Mesendoderm (in vitro differentiated cells): ENCODE measurements around the gene GPATCH3.

Experiments
- DNase-seq: peaks from one replicate; pipeline ENCODE4 v3.0.0; 2013
- H2AK5ac ChIP-seq: 2 replicates; pipeline ENCODE4 v1.6.1; 2013; ENCODE audit warnings: low read length, inconsistent platforms
- H2BK120ac ChIP-seq: 2 replicates; pipeline ENCODE4 v1.6.1; 2013; ENCODE audit warnings: low read depth, mild to moderate bottlenecking, low read length, moderate library complexity, mixed read lengths
- H2BK15ac ChIP-seq: replicated peaks from 2 replicates; pipeline ENCODE4 v1.6.1; 2013; ENCODE audit warnings: low read depth, mild to moderate bottlenecking, moderate library complexity
- H2BK5ac ChIP-seq: 2 replicates; pipeline ENCODE4 v1.6.1; 2013; ENCODE audit warnings: low read length, inconsistent platforms
- H3K18ac ChIP-seq: 2 replicates; pipeline ENCODE4 v1.6.1; 2013; ENCODE audit warnings: mild to moderate bottlenecking, low read length, mixed read lengths
- H3K23ac ChIP-seq: one replicate; pipeline ENCODE4 v1.6.1; 2013; ENCODE audit warnings: low read length
- H3K27ac ChIP-seq: 2 replicates; pipeline ENCODE4 v1.5.1; 2013; ENCODE audit warnings: low read depth, mild to moderate bottlenecking, inconsistent platforms, low read length, moderate library complexity
- H3K27me3 ChIP-seq: 2 replicates; pipeline ENCODE4 v1.6.1; 2013; ENCODE audit warnings: low read length, control low read depth, mild to moderate bottlenecking, inconsistent platforms; ENCODE audit not compliant: insufficient read depth, poor library complexity
- H3K36me3 ChIP-seq: 2 replicates; pipeline ENCODE4 v1.6.1; 2013; ENCODE audit warnings: low read length, inconsistent platforms; ENCODE audit not compliant: control insufficient read depth, insufficient read depth
- H3K4ac ChIP-seq: one replicate; pipeline ENCODE4 v1.6.1; 2013; ENCODE audit warnings: low read depth, mild to moderate bottlenecking, low read length, moderate library complexity
- H3K4me1 ChIP-seq: 2 replicates; pipeline ENCODE4 v1.6.1; 2013; ENCODE audit warnings: low read depth, low read length, inconsistent platforms; ENCODE audit not compliant: control insufficient read depth
- H3K4me2 ChIP-seq: 2 replicates; pipeline ENCODE4 v1.6.1; 2013; ENCODE audit warnings: low read length
- H3K4me3 ChIP-seq: 2 replicates; pipeline ENCODE4 v1.5.1; 2013; ENCODE audit warnings: mild to moderate bottlenecking, low read length
- H3K56ac ChIP-seq: one replicate; pipeline ENCODE4 v1.6.1; 2013; ENCODE audit warnings: low read length
- H3K79me1 ChIP-seq: 2 replicates; pipeline ENCODE4 v1.6.1; 2013; ENCODE audit warnings: low read length, inconsistent platforms
- H3K79me2 ChIP-seq: 2 replicates; pipeline ENCODE4 v1.6.1; 2013; ENCODE audit warnings: mild to moderate bottlenecking, low read length; ENCODE audit not compliant: control insufficient read depth, insufficient read depth
- H3K9ac ChIP-seq: 2 replicates; pipeline ENCODE4 v1.6.1; 2013; ENCODE audit warnings: low read length, inconsistent platforms
- H4K5ac ChIP-seq: one replicate; pipeline ENCODE4 v1.6.1; 2013; ENCODE audit warnings: low read length
- H4K8ac ChIP-seq: one replicate; pipeline ENCODE4 v1.6.1; 2013; ENCODE audit warnings: low read depth, mild to moderate bottlenecking, control low read depth, low read length, moderate library complexity
- WGBS: extraction: QIAGEN DNeasy Blood & Tissue Kit; methylation state at CpG from one replicate; pipeline ENCODE4 v1.1.7; 2013; ENCODE audit warnings: low lambda C conversion rate, missing lambda C conversion rate; ENCODE audit not compliant: insufficient coverage; ENCODE audit errors: extremely low coverage; 5-methylcytosine and 5-hydroxymethylcytosine counted together

GPATCH3 gene

GRCh38 chr1:26844424-26845196 is 55.7 kb downstream of the GPATCH3 start:
- Histone ChIP-seq H3K18ac (no peak overlapping the region), H3K23ac (no peak overlapping the region)
- WGBS: no CpG with 5 or more reads among the region's 13 CpGs

More at GRCh38 chr1:26844424-26845196, 55.7 kb downstream of the GPATCH3 start:
- Histone ChIP-seq H3K36me3 (peaks cover 6% of the 10 kb centered on the region), H3K27me3 (no peaks in the 10 kb centered on the region), H2BK5ac (no peak overlapping the region), H4K8ac (no peak overlapping the region), H3K9ac (no peak overlapping the region), H4K5ac (no peak overlapping the region), H3K79me2 (no peaks in the 10 kb centered on the region), H3K56ac (no peak overlapping the region), H3K27ac (no peak overlapping the region), H2BK120ac (no peak overlapping the region), H3K4me2 (no peak overlapping the region), H3K4me3 (no peak overlapping the region), H3K79me1 (no peaks in the 10 kb centered on the region), H3K4ac (no peak overlapping the region), H2BK15ac (no peak overlapping the region), H3K4me1 (no peaks in the 10 kb centered on the region), H2AK5ac (no peak overlapping the region)
- no peak for DNase-seq
